ENCODE data around the gene CDC42EP5.

DNA sequence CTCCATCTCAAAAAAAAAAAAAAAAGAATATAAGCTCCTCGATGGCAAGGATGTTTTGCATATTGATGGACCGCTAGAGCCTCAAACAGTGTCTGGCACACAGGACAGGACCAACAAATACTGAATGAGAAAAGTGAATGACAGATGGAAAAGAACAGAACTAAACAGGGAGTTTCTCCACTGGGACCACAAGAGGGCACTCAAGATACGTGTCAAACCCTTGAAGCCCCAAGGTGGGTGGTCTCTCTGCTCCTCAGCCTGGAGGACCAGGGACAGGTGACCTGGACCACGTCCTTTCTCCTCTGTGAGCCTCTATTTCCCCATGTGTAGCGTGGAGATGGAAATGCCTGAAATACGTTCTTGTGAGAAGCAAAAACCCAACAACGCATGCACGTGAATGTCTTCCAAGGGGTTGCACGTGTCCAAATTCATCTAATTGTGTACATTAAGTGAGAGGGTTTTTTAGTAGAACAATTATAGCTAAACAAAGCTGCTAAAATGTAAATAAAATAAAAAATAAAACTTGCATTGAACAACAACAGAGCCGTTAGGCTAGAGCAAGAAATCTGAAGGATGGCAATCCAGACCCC lies 5.7 kb upstream of the CDC42EP5 start:
- TF ChIP-seq POLR2A (IDR thresholded peaks at IDR 0.05), result no peak
- TF ChIP-seq, protein P1, sequence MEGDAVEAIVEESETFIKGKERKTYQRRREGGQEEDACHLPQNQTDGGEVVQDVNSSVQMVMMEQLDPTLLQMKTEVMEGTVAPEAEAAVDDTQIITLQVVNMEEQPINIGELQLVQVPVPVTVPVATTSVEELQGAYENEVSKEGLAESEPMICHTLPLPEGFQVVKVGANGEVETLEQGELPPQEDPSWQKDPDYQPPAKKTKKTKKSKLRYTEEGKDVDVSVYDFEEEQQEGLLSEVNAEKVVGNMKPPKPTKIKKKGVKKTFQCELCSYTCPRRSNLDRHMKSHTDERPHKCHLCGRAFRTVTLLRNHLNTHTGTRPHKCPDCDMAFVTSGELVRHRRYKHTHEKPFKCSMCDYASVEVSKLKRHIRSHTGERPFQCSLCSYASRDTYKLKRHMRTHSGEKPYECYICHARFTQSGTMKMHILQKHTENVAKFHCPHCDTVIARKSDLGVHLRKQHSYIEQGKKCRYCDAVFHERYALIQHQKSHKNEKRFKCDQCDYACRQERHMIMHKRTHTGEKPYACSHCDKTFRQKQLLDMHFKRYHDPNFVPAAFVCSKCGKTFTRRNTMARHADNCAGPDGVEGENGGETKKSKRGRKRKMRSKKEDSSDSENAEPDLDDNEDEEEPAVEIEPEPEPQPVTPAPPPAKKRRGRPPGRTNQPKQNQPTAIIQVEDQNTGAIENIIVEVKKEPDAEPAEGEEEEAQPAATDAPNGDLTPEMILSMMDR (IDR thresholded peaks at IDR 0.05), result peak in 2 of 3 experiments; percentile 24 to 57
